Measurements from ENCODE around the gene DHRS12.

DNA sequence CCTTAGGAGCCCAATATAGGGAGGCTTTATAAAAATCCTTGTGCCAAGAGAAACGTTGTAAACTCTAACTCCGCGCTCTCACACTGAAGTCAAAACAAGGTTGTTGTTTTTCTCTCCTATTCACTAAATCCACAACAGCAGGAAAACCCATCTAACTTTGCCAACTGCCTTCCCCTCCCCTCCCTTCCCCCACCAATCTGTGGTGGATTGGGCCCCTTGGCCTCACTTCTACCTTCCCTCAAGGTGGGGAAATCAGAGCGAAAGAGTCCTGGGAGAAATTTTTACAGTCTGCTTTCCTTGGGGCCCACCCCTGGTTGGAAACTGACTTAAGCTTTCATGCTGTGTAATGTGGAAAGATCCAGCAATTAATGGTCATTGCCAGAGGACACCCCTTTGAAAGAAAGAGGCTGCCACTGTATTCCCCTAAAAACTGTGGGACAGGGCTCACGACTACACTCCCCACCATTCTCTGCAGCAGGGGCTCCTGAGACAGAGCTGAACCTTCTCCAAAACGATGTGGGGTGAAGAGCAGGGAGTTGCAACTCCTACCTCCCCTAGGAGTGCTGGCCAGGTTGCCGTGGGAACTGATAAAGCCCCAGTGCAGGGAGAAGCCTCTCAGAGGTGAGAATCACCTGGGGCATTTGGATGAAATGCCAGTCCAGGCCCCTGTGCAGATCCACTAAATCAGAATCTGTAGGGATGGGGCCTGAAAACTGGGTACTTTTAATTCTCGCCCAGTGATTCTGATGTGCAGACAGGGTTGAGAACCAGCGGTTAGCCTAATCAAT, 1.1 kb downstream of the DHRS12 start:
- TF ChIP-seq POLR2A (IDR thresholded peaks at IDR 0.05; ENCODE audit: low read depth, low read length) = no peak
- TF ChIP-seq TAF1 (IDR thresholded peaks at IDR 0.05; ENCODE audit: low read depth, low read length) = no peak
- TF ChIP-seq POLR2AphosphoS5 (IDR thresholded peaks at IDR 0.05; ENCODE audit: low read depth, low read length) = no peak
- TF ChIP-seq PAX5 (IDR thresholded peaks at IDR 0.05; ENCODE audit: insufficient read depth, low read length, severe bottlenecking) = no peak
